ENCODE measurements around the gene SYK. TPM values are rescaled to one million over a fixed set of nuclear protein-coding genes. Genes with fewer than 3 reads are reported as not detected.
"Not testable (repeated sequence)": the region's sequence is repeated elsewhere in the genome, so short reads cannot be mapped to it uniquely, and the experiment has no call there.

Gene SYK
- total RNA-seq, 4 donors from 2014 or later: 43.7 to 54.9 (median 47.9) TPM

DNA sequence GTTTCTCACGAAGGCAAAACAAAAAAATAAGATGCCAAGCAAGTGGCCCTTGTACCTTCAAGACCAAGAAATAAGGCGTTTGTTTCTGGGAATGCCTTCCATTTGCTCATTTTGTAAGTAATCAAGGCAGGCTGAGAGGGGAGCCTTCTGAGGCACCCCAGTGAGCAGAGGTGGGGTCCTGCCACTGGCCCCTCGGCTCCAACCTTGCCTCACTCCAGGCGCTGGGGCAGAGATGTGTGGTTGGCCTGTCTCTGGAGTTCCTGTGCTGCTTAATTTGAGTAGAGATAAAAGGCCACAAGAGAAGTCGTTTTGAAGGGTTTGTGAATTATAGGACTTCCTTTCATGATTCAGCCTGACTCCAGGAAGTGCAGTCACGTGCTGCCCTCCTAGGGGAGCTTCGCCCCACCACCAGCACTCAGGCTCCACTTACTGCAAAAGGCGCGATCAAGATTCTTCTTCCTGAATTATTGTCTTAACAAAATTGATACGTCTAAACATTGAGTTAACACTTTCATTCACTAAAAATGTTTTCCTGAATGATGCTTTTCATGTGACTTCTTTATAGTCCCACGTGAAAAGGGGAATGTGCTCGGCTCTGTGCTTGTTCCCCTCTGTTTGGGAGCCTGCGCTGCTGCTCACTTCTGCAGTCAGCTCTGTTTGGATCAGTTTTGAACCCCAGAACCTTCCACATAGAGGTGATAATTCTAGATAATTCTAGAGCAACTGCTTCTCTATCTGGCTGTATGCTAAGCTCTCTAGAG is 13.7 kb downstream of the SYK start:
- Histone ChIP-seq H3K36me3 (peaks cover 0 to 12% (median 0%) of the 10 kb centered on the region in 3 donors), H3K9me3 (no peaks in the 10 kb centered on the region), H3K4me3 (no peak overlapping the region), H3K27me3 (no peaks in the 10 kb centered on the region), H3K27ac (peak overlapping the region in 2 of 4 donors; percentile 55 to 58), H3K4me1 (peaks cover 0 to 55% (median 21%) of the 10 kb centered on the region in 3 donors)
- intact Hi-C loops (cut with DNase I): no loop called here
- DNase-seq: no peak
- TF ChIP-seq, protein P1, sequence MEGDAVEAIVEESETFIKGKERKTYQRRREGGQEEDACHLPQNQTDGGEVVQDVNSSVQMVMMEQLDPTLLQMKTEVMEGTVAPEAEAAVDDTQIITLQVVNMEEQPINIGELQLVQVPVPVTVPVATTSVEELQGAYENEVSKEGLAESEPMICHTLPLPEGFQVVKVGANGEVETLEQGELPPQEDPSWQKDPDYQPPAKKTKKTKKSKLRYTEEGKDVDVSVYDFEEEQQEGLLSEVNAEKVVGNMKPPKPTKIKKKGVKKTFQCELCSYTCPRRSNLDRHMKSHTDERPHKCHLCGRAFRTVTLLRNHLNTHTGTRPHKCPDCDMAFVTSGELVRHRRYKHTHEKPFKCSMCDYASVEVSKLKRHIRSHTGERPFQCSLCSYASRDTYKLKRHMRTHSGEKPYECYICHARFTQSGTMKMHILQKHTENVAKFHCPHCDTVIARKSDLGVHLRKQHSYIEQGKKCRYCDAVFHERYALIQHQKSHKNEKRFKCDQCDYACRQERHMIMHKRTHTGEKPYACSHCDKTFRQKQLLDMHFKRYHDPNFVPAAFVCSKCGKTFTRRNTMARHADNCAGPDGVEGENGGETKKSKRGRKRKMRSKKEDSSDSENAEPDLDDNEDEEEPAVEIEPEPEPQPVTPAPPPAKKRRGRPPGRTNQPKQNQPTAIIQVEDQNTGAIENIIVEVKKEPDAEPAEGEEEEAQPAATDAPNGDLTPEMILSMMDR (IDR thresholded peaks at IDR 0.05): no peak
- TF ChIP-seq POLR2A (IDR thresholded peaks at IDR 0.05): no peak
- WGBS, 2 donors: 45 to 55% methylated on average over 11 to 13 of the region's 13 CpGs

DNA sequence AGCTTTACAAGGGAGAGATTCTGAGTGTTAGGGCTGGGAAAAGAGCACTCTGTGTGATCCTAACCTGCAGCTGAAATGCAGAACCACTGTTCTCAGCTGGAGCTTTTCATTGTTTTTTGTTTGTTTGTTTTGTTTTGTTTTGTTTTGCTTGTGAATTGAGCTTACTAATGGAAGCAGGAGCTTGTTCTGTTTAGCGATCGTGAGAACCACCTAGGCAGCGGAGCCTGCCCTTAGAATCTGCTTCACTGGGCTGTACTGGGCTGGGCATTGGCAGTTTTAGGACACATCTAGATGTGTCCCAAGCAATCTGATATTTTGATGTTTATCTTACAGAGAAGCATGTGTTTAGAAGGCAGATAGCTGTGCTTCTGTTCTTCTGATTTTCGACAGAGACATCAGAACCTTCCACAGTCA is 14.3 kb downstream of the SYK start:
- Histone ChIP-seq H3K4me3 (no peak overlapping the region), H3K9me3 (no peaks in the 10 kb centered on the region), H3K4me1 (peaks cover 0 to 49% (median 17%) of the 10 kb centered on the region in 3 donors), H3K36me3 (peaks cover 0 to 15% (median 0%) of the 10 kb centered on the region in 3 donors), H3K27ac (peak overlapping the region in 1 of 4 donors; percentile 58), H3K27me3 (no peaks in the 10 kb centered on the region)
- intact Hi-C loops (cut with DNase I): no loop called here
- no peak for DNase-seq
- WGBS, 2 donors: 87 to 91% methylated on average over 4 of the region's 4 CpGs
- no peak for TF ChIP-seq POLR2A (IDR thresholded peaks at IDR 0.05)
- TF ChIP-seq, protein P1 (IDR thresholded peaks at IDR 0.05): no peak

DNA sequence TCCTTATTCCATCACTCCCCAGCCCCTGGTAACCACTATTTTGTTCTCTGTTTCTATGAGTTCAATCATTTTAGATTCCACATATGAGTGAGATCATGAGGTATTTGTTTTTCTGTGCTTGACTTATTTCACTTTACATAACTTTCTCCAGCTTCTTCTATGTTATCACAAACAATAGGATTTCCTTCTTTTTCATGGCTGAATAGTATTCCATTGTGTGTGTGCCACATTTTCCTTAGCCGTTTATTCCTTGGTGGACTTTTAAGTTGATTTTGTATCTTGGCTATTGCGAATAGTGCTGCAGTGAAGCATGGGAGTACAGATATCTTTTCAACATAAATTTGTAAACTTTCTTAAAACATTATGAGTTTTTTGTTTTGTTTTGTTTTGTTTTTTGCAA is 15.1 kb downstream of the SYK start:
- 93 to 97% methylated on average over 2 of the region's 2 CpGs for WGBS, 2 donors
- Histone ChIP-seq H3K27me3 (no peaks in the 10 kb centered on the region), H3K4me3 (no peak overlapping the region), H3K4me1 (peaks cover 0 to 42% (median 15%) of the 10 kb centered on the region in 3 donors), H3K27ac (no peak overlapping the region), H3K9me3 (no peaks in the 10 kb centered on the region), H3K36me3 (peaks cover 0 to 15% (median 0%) of the 10 kb centered on the region in 3 donors)
- TF ChIP-seq POLR2A (IDR thresholded peaks at IDR 0.05): no peak
- TF ChIP-seq, protein P1 (IDR thresholded peaks at IDR 0.05): no peak
- intact Hi-C loops (cut with DNase I): no loop called here
- no peak for DNase-seq

DNA sequence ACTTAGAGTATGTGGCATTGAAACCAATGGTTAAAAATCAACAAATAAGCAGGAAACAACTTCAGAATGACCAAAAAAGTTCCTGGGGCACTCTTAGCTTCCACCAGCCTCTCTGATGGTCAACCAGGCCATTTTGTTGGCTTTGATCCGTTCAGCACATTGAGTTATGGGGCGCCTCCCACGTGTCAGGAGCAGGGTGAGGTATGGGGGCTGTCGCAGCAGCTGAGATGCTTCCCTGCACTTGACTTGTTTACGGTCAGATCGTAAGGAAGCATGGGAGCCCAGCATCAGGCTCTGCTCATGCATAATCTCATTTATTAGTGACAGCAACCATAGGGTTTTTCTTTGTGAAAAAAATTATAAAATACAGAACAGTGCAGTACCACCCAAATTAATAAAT is 16.7 kb downstream of the SYK start:
- TF ChIP-seq, protein P1 (IDR thresholded peaks at IDR 0.05): no peak
- TF ChIP-seq POLR2A (IDR thresholded peaks at IDR 0.05): no peak
- DNase-seq: no peak
- H3K4me1 ChIP-seq: peaks cover 0 to 28% (median 12%) of the 10 kb centered on the region in 3 donors
- intact Hi-C loops (cut with DNase I): no loop called here
- peaks cover 0 to 24% (median 0%) of the 10 kb centered on the region in 3 donors for H3K36me3 ChIP-seq
- H3K27me3 ChIP-seq: no peaks in the 10 kb centered on the region
- 72 to 95% methylated on average over 6 of the region's 6 CpGs for WGBS, 2 donors
- H3K4me3 ChIP-seq: no peak overlapping the region
- no peak overlapping the region for H3K27ac ChIP-seq
- H3K9me3 ChIP-seq: peaks cover 0 to 5% (median 0%) of the 10 kb centered on the region in 3 donors

DNA sequence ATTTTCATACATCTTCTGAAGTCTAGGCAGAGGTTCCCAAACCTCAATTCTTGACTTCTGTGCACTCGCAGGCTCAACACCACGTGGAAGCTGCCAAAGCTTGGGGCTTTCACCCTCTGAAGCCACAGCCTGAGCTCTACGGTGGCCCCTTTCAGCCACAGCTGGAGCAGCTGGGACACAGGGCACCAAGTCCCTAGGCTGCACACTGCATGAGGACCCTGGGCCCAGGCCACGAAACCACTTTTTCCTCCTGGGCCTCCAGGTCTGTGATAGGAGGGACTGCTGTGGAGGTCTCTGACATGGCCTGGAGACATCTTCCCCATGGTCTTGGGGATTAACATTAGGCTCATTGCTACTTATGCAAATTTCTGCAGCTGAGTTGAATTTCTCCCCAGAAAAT is 18.8 kb downstream of the SYK start:
- DNase-seq; H3K27me3 ChIP-seq; H3K4me3 ChIP-seq; H3K9me3 ChIP-seq; H3K4me1 ChIP-seq; H3K27ac ChIP-seq; intact Hi-C loops (cut with DNase I): not testable (repeated sequence)
- WGBS, 2 donors: 72 to 89% methylated on average over 2 to 4 of the region's 4 CpGs
- peaks cover 0 to 25% (median 0%) of the 10 kb centered on the region in 3 donors for H3K36me3 ChIP-seq

DNA sequence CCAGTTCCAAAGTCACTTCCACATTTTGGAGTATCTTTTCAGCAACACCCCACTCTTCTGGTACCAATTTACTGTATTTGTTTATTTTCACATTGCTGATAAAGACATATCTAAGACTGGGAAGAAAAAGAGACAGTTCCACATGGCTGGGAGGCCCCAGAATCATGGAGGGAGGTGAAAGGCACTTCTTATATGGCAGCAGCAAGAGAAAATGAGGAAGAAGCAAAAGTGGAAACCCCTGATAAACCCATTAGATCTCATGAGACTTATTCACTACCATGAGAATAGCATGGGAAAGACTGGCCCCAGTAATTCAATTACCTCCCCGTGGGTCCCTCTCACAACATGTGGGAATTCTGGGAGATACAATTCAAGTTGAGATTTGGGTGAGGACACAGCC is 19.6 kb downstream of the SYK start:
- H3K27me3 ChIP-seq; H3K9me3 ChIP-seq; H3K4me1 ChIP-seq; H3K4me3 ChIP-seq; DNase-seq; H3K27ac ChIP-seq; intact Hi-C loops (cut with DNase I): not testable (repeated sequence)
- peaks cover 0 to 25% (median 0%) of the 10 kb centered on the region in 3 donors for H3K36me3 ChIP-seq
- 86 to 93% methylated on average over 1 of the region's 1 CpG for WGBS, 2 donors
